Activated CD4-positive, CD25-positive, alpha-beta regulatory T cell treated with anti-CD3 and anti-CD28 coated beads, Interleukin-2, amount 50 U/mL, for 16 hours (primary cell): ENCODE measurements around the gene OLFM1.

Experiments used
- DNase-seq: peaks from one replicate; pipeline ENCODE4 v3.0.0-alpha.2; 2020; ENCODE audit warnings: low read depth, low spot score

OLFM1 gene

GRCh38 chr9:135087489-135087792 lies at the start of gene OLFM1:
OLFM1 (plus strand) TSS chr9:135087668; CDS start chr9:135087990, 322 bp downstream.
- no peak for DNase-seq

DNA sequence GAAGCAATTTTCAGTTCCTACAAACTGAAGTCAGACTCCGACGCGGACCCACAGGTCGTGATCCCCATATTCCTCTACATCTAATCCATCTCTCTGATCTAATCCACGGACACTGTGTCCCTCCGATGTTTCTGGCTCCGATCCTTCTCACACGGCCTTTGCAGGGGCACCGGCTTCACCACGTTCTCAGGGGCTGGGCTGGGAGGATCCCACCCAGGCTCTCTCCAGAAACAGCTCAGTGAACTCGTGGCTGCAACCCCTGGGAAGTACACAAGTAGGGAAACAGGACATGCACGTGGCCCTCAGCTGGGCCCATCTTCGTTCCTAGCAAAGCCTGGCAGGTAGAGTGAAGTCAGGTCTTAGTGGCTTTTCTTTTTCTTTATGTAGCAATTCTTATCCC lies 49.1 kb upstream of the OLFM1 start:
- DNase-seq = no peak

- no peak for DNase-seq
Observed at GRCh38 chr9:135038826-135039225, 48.6 kb upstream of the OLFM1 start.

DNA sequence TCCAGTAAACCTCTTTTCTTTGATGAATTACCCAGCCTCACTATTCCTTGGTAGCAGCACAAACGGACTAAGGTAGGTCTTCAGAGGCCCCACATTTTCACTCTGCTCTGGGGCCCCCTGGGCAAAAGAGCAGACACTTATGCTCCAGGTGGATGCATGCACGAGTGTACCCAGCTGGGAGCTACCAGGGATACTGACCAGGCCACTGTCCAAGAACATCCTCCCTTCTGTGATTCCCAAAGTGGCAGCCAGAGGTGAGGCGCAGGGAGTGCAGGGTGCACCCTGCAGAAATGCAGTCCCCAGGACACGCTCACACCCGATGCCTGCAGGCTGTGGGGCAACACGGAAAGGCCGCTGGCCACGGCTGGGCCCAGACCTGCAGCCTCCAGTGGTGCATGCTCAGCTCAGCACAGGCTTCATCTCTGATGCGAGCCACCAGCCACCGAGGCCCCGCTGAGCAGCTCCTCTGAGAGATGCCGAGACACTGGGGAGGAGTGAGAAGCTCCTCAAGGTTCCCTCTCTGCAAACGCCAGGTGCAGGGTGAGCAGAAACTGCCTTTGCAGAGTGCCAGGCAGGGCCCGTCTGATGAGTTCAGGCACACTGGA lies 48.1 kb upstream of the OLFM1 start:
- DNase-seq = no peak

DNA sequence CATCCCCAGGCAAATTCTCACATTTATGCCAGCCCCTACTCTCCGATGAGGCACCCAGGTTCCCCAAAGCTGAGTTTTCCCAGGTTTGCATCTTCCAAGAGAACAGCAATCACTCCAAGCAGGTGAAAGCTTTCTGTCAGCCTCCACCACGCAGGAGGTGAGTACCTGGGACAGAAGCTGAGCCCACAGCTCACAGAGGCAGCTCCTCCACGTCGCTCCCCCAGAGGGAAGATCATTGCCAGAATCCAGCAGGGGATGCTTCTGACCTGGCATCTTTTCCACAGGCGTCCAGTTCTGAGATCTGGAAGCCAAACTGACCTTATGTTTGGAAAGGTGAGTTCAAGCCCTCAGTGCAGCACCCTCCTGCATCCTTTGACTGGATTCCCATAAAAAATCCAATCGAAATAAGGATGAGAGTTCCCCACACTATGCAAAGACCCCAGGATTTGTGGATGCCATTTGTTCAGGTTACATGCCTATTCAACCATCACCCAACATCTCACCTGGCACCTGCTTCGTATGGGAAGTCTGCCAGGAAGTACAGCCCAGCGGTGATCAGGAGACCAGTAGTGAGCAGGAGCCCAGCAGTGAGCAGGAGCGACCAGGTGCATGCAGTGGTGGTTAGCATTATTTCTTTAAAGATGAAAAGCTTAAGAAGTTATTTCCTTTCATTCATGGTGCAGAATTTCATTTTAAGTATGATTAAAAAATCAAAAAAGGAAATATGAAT lies 47.4 kb upstream of the OLFM1 start:
- DNase-seq = no peak

- no peak for DNase-seq
Observed at GRCh38 chr9:135040892-135041291, 46.6 kb upstream of the OLFM1 start.

- no peak for DNase-seq
Observed at GRCh38 chr9:135043345-135043744, 44.1 kb upstream of the OLFM1 start.

GRCh38 chr9:135045264-135045927 lies 42.1 kb upstream of the OLFM1 start:
- DNase-seq = no peak

DNA sequence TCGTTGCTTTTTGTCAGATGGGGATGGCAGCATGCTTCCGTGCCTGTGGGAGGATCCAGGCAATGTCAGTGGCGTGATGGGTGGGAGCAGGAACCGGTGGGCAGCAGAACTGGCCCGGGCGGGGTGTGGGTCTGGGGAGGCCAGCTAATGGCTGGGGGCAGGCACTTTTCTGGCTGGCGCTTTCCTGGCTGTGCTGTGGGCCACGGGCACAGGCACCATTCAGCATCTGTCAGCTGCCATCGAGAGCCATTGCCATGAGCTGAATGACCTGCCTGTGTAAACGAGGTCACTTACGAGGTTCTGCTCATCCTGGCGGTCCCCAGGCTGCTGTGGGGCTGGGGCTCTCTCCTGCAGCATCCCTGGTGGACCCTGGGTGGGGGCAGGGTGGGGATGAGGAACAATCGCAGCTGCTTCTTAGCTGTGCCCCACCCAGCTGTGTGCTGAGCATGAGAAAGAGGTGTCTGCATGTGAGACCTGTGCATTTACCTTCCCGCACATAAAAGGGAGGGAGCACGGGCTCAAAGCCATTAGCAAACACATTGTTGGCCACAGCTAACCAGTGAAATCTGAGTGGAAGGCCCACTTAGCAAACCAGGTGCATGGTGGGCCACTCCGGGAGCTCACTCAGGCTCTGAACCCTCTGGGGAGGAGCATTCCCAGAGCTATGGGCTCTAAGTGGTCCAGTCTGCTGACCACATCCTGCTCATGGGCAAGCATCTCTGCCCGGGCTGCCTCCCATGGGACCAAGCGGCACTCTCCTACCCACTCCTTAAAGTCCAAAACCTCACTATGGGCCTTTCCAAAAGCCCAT lies 41.3 kb upstream of the OLFM1 start:
- DNase-seq = no peak

GRCh38 chr9:135046739-135047350 lies 40.6 kb upstream of the OLFM1 start:
- no peak for DNase-seq

DNA sequence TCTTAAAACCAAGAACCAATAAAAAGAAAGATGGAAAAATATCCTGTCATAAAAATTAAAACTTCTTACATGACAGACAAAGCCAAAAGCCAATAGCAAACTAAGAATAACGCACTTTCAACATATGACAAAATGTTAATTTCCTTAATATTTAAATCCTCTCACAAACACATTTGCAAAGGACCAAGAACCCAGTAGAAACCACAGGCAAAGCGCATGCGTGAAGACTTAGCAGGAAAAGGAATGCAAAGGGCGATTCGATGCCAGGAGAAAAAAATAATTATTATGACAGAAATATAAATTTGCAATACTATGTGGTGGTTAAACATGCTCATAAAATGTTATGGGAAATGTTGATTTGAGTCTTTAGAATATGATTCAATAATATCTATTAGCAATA lies 39.9 kb upstream of the OLFM1 start:
- DNase-seq = no peak

- DNase-seq = no peak
Observed at GRCh38 chr9:135048046-135048757, 39.3 kb upstream of the OLFM1 start.

- no peak for DNase-seq
Observed at GRCh38 chr9:135048758-135049444, 38.6 kb upstream of the OLFM1 start.

GRCh38 chr9:135049460-135049859 lies 38.0 kb upstream of the OLFM1 start:
- no peak for DNase-seq

DNA sequence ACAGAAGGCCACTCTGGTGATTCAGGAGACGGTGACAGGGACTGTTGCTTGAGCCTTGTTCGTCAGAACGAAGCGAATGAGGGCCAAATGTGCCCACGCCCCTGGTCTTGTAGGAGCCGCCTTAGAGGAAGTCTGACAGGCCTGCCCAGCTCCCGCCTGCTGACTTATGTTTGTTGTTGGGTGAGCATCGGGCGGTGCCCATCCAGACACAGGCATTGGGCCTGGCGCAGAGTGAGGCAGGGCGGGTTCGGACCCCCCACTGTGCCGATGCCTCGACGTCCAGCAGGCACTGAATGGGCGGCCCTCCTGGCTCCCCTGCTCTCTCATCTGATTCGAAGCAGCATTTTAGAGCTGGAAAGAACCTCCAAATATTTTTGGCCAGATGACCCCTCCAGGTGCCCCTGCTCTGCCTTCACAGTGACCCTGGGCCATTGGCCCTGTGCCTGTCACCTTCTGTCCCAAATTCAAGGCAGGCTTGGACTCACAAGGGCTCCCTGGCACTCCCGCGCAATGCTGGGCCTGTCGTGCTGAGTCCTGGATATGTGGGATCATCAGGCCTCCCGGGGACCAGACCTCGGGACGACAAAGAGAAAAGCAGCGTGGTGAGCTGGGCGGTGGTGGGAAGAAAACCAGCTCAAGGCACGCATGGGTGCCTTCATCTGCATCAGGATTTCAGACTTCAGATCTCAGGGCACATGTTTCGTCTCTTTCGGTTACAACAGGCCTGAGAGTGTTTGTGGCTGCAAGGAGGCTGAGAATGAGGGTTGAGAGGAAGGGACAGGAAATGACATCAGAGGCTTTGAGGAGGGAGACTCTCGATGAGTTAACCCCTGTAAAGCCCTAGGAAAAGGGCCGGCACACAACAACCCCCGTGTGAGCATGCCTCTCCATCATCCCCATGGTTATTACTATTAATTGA lies 37.1 kb upstream of the OLFM1 start:
- no peak for DNase-seq

DNA sequence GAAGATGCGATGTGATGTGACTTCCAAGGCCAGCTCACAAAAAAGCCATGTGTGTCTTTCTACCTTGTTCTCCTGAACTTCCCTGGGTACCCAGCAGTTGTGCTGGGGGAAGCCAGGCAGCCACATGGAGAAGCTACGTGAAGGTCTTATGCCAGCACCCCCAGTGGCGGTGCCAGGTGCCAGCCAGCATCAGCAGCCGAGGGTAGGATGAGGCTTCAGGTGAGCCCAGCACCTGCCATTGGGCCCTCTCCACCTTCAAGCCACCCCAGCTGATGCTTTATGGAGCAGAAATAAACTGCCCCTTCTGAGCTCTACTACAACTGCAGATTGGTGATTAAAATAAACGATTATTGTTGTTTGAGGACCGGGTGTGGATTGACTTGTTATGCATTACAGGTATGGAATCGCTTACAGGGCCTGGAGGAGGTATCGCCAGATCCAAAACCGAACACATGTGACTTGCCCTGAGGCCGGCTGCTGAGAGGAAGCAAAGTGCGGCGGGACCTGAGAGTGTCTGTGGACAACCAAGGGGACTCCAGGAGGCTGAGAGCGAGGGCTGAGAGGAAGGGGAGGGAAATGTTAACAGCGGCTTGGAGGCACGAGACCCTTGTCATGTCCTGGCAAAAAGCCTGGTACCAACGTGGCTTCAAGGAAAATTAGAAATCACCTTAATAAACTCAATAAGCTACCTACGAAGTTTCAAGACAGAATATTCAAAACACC lies 36.0 kb upstream of the OLFM1 start:
- DNase-seq = no peak

DNA sequence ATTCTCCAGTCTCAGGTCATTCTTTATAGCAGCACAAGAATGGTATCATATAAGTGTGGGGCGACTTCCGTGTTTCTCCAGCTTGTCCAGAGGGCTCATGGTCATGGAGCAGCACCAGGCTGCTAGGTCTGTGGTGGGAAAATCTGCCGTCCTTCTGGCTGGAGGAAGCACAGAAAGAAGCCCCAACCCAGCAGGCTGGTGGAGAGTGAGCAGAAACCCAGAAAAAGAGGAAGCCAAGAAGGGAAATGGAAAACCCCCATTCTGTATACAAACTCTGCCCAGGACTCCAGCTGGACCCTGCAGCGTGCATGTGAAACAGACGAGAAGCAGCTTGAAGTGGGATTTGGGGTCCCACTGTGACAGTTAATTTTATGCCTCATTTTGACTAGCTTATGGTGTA lies 34.3 kb upstream of the OLFM1 start:
- no peak for DNase-seq

GRCh38 chr9:135055181-135055580 lies 32.3 kb upstream of the OLFM1 start:
- DNase-seq = no peak

DNA sequence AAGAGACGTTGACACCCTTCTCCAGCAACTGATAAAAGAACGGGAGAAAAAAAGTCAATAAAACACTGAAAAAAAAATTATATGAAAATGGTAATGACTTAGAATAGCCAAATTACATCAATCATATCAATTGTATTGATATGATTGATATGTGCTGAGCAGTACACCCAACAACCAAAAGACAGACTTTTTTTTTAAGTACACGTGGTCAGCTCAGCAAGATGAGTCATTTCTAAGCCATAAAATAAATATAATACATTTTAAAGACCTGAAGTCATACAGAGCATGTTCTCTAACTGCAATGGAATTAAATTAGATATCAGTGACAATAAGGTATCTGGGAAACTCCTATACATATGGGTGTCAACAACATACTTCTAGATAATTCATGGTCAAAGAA lies 30.9 kb upstream of the OLFM1 start:
- no peak for DNase-seq
